IMR-90 (cell line): Measurements from ENCODE around the gene PMEPA1.

ENCODE experiments used
- BHLHE40 ChIP-seq: fragments of 150-350 bp; IDR thresholded peaks from 2 replicates; pipeline ENCODE4 v1.6.1; 2016; ENCODE audit warnings: mild to moderate bottlenecking, low read depth, low read length
- CTCF ChIP-seq: conservative IDR thresholded peaks from 2 replicates; pipeline ENCODE4 v1.5.1; 2012; ENCODE audit warnings: mild to moderate bottlenecking, low read depth, low read length, improper control_type of control experiment

- no peak for TF ChIP-seq CTCF
- TF ChIP-seq BHLHE40, result no peak
These were observed 43.5 kb downstream of the PMEPA1 start for GRCh38 chr20:57666106-57666833.
